Activated CD8-positive, alpha-beta memory T cell treated with anti-CD3 and anti-CD28 coated beads for 4 hours (primary cell): ENCODE results near the gene KRT85.
"Not testable (repeated sequence)": the region's sequence is repeated elsewhere in the genome, so short reads cannot be mapped to it uniquely, and the experiment has no call there.

Experiments used
- DNase-seq, 2 donors: peaks; one replicate each; pipeline ENCODE4 v3.0.0-alpha.2; 2020; ENCODE audit warnings: low read depth in 2 of 2

KRT85 gene

DNA sequence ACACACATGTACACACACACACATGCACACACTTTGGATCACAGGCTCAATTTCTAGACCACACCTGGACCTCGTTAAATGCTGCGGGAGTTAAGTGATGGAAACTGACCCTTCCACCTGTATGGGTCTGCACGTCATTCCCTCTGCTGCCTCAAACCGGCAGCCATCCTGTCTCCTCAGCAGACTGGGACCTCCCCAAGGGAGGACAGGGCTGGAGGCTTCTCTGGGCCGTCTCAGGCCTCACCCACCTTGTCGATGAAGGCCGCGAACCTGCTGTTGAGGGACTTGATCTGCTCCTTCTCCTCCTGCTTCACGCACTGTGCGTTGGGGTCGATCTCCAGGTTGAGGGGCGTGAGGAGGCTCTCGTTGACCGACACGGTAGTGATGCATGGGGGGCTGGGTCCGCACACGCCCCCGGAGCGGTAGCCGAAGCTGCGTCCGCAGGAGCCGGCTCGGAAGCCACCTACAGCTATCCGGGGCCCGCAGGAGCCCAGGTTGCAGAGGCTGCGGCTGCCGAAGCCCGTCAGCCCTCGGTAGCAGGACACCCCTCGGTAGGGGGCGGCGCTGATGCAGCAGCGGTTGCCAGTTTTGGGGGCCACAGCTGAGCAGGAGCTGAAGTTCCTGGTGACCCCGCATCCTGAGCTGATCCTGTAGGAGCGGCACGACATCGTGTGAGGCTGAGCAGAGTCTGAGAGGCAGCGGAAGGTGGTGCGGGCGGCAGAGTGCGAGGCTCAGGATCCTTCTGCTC lies at the start of gene KRT85:
Gene KRT85 (minus strand): TSS at position 744 of the 748 bp plus-strand sequence. CDS start 76 bp downstream, at position 668.
- DNase-seq, result no peak

DNA sequence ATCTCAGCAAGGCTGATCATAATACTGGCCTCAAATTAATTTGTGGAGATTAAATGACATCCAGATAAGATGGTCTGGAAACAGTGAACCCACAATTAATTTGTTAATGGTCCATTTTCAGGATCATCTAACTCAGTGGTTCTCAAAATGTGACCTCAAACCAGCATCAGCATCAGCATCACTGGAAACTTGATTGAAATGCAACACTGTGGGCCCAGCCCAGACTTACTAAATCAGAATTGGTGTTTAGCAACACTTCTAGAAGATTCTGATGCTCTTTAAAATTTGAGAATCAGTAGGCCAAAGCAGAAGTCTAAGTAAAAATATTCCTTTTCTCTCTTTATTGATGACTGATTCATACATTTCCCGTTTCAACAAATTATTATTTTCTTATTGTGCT lies 49.5 kb upstream of the KRT85 start:
- DNase-seq, result no peak

DNA sequence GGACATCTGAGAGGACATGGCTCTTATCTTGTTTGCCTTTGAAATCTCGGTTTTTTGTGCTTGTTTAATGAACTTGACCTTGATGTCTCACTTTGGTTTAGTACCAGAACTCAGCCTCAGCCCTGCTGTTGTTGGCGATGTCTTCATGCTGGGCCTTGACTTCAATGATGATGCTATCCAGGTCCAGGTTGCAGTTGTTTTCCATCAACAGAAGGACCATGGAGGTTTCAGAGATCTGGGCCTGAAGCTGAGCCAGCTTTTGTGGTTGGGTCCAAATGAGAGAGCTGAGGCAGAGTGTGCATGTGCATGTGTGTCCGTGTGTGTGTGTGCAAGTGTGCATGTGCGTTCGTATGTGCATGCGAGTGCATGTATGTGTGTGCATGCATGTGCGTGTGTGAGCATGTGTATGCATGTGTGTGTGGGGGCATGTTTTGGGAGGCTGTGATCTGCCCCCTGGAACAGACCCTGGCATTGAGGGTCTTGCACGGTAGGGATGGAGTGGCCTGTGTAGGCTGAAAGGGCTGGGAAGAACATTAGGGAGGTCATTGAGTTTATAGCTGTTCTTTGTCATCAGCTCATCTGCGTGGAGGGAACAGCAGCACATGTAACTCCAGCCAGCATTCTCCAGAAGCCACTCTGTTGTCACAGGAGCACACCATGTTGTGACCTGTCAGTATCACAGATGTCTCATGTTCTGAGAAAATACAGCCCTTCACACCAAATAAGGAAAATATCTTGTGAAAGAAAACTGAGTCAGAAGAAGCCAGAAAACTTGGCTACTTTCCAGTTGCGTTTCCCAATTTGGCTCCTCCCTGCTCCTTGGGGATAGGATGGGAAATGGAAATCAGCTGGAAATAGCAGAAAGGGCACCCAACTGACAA lies 48.8 kb upstream of the KRT85 start:
- no peak for DNase-seq

DNA sequence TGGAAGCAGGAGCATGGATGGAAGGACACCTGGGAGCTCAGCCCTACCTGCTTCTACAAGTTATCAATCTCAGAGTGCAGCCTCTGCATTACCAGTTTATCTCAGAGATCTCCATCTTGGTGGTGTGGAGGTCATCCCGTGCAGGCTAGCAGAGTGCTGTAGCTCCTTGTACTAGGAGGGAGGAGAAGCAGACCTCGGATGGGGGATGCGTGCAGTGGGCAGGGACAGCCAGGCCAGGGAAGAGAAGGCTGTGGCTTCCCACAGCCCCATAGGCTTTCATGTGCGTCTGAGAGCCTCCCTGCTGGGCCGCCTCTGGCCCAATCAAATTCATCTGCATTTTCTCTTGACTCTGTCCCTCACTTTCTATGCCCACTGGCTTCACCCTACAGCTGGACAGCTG lies 47.7 kb upstream of the KRT85 start:
- no peak for DNase-seq

DNA sequence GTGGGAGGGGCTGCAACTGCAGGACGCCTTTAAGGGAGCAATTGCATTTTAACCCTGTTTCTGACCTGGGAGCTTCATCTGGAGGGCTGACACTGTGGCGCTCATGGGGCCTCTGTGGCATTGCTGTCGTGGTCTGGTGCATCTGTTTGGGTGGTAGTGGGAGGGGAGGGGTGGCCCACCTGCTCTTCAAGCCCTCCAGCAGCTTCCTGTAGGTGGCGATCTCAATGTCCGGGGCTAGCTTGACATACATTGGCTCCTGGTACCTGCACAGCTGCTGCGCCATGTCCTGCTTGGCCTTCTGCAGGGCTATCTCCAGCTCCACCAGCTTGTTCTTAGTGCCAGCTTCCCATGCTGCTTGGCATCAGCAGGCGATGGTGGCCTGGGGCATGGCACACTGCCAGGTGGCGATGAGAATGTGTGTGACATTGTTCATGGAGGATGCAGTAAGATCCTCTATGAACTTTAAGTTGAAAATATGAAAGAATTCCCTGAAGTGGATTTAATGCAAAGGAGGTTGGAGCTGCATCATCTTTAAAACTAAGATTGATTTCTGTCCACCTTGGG lies 46.6 kb upstream of the KRT85 start:
- no peak for DNase-seq

DNA sequence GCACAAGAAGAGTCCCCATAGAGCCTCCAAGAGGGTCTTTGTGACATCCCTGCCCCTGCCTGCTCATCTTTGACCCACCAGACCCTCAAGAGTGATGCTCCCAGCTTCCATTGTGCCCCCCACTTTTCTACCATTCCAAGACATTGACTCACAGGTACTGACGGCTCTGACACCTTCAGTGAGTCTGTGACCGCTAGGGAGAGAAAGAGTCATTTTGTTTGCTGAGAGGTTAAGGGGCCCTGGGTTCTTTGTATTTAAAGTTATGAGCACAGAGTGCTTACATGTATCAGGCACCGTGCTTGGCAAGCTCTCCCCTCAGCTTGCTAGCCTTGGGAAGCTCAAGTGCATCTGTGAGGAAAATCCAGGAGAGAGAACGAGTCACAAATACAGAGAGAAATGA lies 45.9 kb upstream of the KRT85 start:
- DNase-seq, result no peak

DNA sequence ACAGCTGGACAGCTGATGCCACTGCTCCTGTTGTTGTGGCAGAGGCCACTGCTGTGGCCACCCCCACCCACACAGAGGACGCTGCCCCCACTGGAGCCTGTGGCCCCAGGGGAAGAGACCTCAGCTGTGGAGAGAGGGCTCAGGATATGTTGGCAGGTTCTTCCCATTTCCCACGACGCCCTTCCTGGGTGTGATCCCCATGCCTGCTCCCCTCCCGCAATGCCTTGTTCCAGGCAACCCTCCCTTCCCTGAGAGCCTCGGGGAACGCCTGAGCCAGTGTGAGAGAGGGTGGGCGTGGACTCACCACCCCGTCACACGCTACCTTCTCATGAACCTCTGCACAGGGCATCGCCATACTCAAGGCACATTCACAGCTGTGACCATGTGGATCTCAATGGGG lies 44.5 kb upstream of the KRT85 start:
- DNase-seq, result no peak

DNA sequence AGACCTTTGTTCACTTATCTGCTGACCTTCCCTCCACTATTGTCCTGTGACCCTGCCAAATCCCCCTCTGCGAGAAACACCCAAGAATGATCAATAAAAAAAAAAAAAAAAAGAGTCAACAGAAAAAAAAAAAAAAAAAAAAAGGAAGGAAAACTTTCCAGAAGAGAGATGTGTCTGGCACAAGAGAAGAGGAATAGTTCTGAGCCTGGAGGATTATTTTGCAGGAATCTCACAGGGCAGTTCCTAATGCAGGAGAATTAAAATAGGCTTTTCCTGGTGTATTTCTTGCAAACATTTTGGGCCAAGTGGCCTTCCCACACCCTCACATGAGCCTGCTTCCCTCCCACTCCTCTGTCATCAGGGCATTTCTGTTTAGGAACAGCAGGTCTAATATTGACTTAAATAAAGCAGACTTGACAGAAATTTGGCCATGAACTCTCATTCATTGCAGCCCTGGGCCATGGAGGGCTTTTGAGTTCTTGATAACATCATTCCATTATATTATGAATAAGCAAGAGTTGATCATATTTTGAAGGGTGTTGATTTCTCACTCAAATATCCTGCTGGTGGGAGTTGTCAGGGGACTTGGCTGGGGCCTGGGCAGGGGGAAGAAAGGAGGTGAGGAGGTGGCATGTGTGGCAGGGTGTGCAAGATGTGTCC lies 43.4 kb upstream of the KRT85 start:
- not testable (repeated sequence) for DNase-seq

DNA sequence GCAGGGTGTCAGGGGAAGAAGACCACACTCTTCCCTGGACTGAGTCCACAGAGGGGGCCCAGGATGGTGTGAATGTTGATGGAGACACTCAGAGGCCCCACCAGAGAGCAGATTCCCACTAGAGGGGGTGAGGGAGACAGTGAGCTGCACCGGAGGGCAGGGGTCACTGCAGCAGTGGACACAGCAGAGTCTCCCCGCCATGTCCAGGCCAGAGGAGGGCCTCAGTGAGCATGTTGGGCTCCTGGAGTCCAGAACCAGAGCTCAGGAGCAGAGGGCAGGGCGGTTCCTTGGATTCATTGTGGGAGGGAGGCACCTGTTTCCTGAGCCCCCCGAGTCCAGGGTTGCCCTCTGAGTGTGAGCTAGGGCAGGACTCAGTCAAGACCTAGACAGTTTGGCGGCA lies 40.6 kb upstream of the KRT85 start:
- DNase-seq, result no peak

DNA sequence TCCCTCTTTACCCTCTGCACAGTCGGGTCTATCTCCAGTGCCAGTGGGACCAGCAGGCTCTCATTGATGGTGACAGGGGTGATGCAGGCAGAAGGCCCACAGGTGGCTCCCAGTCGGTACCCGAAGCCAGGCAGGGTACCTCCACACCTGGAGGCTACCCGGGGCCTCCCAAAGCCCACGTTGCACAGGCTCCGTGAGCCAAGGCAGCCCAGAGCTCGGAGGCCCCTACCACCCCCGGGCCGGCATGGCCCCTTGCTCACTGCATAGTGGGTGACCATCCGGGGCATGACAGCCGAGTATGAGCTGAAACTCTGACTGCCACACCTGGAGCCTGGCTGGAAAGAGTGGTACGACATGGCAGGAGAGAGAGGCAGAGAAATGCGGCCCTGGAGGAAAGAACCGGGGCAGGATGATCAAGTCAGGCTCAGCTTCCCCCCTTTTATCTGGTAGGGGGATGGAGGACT lies 38.7 kb upstream of the KRT85 start, which contains the start of gene KRT82:
Gene KRT82 (minus strand): TSS at position 414 of the 464 bp plus-strand sequence. CDS start 58 bp downstream, at position 356.
- DNase-seq, result no peak

DNA sequence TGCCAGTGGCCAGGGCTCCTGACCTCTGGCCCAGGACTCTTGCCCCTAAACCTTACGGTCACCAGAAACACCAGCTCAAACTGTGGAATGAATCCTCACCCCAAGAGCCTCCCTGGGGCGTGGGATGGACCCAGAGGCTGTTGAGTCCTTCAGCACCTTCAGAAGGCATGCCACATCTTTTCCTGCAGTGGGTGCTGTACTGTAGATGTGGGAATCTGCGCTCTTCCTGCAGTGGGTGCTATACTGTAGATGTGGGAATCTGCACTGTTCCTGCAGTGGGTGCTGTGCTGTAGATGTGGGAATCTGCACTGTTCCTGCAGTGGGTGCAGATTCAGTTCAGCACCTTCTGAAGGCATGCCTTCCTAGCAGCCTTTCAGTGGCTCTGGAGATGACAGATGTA lies 37.7 kb upstream of the KRT85 start:
- no peak for DNase-seq

DNA sequence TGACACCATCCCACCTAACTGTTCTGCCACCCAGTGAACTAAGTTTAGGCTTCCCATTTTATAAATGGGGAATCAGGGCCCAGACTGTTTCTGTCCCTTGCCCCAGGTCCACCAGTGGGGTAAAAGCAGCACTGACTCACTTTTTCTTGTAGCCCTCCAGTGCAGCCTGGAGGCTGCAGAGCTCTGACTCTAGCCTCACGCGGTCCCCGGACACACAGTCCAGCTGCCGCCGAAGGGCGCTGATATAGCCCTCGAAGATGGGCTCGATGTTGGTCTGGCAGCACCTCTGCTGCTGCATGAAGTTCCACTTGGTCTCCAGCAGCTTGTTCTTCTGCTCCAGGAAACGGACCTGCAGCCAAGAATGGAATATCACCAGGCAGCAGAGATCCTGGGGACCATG lies 36.3 kb upstream of the KRT85 start:
- DNase-seq, result no peak

DNA sequence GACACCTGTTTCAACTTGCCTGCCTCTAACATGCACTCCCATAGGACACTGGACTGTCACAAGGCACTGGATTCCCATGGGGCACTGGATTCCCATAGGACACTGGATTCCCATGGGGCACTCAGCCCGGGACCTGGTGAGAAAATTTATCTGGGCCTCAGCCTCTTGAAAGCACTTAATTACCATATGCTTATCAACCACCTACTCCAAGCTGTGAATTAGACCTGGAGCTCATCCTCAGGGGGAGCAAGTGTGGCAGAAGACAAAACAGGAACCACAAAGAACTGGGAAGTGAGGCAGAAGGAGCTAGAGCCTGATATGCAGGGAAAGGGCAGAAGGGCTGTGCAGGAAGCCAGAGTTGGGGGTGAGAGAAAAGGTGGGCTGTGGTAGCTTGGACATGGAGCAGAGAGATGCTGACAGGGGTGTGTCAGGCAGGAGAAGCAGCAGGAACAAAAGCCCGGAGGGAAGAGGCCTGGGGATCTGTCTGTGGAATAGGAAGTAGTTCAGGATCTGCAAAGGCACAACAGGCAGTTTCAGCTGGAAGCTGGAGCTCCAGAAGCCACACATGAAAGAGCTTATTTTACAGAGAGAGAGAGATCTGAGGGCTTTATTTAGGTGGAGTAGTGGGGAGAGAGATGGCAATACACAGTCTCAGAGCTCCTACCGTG lies 35.7 kb upstream of the KRT85 start:
- DNase-seq, result no peak

DNA sequence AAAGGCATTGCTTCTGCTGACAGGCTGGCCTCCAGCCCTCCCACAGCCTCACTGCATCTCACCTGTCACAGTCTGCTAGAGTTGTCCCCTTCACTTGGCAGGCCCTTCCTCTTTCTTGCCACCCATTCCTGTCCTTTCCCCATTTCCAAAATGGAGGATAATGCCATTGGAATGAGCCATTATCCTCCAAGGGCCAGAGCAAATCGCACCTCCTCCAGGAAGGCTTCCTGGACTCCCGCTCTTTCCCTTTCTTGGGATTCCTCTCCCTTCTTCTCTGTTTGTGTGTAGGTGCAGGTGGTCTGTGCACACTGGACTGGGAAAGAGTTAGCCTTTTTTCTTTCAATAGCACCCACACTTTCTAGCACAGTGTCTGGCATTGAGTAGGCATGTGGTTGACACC lies 35.1 kb upstream of the KRT85 start:
- no peak for DNase-seq

DNA sequence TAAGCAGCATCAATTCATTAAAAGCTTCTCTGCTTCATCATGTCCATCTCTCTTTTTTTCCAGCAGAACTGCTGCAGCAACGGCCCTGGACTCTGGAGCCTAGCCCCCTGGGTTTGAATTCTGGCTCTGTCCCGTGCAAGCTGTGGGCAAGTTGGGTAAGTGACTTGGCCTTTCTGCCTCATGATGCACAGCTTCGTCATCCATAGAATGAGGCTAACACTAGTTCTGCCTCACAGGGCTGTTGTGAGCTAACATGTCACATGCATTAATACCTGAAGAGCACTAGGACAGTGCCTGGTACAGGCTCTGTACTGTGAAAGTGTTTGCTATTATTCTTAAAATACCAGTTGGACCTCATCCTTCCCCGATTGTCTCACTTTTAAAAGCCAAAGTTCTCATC lies 34.6 kb upstream of the KRT85 start:
- no peak for DNase-seq

DNA sequence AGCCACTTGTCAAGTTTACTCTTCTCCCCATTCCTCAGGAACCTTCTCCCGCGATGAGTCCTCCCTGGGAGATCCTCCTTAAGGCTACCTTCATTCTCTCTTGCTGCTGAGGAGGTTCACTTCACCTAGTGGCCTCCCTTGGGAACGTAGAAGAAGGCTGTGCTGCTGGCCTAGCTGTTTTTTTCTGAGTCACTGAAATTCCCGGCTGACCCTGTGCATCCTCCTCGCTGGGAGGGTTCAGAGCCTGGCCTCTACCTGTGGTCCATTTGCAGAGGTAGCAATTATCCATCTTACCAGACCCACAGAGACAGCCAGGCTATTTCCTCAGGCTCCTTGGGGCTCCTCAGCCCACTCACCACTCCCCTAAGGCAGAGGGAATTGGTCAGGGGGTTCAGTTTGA lies 34.2 kb upstream of the KRT85 start:
- DNase-seq, result no peak

DNA sequence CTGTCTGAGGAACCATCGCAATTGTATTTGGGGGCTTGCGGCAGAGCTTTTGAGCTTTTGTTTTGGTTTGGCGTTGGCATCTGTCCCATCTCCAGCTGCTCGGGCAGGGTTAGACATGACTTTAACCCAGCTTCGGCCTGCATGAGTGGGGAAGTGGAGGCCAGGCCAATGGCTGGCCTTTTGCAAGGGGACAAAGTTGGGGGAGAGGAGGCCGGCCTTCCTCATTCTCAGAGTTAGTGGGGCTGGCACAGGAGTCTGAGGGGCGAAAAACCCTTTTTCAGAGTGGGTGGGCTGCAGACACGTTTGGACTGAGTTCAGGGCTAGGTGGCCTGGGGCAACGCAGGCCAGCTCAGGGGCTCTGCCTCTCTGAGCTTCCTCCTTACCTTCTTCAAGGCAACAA lies 33.6 kb upstream of the KRT85 start:
- no peak for DNase-seq

DNA sequence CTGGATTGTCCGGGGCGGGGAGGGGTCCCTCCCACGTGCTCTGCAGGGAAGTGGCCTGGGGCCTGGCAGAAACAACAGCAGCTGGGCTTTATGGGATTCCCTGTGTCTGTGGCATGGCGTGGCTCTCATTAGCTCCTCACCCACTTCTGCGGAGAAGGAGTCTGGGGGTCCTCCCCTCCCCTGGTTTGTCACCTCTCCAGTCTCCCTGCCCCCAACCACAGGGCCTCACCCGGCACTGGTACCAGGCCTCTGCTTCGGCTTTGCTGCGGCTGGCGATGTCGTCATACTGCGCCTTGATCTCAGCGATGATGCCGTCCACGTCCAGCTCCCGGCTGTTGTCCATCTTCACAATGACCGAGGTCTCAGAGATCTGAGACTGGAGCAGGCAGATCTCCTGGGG lies 32.5 kb upstream of the KRT85 start:
- no peak for DNase-seq

DNA sequence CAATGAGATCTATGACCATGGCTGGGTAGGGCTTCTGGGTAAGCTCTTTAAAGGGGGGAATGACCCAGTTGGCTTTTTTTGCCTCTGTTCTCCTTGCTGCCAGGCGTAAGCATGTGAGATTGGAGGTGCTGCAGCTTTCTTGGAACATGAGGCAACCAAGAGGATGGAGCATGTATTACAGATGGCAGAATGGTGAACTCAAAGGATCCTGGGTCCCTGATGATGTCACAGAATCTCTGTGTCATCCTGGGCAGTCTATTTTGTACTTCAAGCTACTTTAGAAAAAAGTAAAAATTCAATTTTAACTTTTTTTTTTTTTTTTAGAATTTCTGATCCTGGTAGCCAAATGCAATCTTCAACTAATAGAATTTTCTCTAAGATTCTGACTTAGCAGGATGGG lies 30.9 kb upstream of the KRT85 start:
- no peak for DNase-seq

DNA sequence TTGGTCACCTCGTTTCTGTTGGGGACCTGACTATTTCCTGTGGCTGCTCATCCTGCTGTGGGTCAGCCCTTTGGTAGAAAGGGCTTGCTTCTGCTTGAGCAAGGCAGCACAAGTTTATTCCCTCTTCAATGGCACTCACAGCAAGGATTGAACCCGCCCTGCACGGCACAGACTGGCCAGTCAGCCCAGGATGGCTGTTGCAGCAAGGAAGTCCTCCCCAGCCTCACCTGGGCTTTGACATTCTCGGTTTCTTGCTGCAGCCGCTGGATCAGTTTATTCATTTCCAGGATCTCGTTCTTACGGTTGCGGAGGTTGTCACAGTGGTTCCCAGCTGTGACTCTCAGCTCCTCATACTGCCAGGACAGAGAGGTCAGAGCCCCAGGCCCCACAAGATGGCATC lies 29.4 kb upstream of the KRT85 start:
- DNase-seq, result no peak

DNA sequence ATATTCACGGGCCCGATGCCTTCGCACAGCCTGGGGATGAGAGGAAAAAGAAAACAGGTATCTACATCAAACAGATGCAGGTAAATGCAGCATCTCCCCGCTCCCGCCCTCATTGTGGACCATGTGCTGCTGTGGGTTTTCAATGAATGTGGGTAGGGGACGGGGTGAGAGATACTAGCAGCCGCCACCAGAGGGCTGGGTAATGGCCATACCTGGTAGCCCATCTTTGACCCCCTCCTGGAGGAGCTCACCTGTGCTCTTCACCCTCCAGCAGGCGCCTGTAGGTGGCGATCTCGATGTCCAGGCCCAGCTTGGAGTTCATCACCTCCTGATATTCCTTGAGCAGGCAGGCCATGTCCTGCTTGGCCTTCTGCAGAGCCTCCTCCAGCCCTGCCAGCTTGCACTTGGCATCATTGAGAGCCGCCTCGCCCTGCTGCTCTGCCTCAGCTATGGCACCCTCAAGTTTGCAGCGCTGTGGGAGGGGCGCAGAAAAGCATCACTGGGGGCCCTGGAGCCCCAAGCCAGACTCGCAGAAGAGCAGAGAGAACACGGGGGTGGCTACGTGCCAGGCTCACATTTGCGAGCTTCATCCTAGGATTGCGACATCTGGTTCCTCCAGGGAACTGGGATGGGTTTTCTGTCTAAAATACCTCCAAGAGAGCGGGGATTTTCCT lies 28.6 kb upstream of the KRT85 start:
- no peak for DNase-seq
